ENCODE data around the gene SLC29A1.
A peak's percentile ranks its signal among the peaks of the same experiment; 100 is the strongest.

Gene SLC29A1

DNA sequence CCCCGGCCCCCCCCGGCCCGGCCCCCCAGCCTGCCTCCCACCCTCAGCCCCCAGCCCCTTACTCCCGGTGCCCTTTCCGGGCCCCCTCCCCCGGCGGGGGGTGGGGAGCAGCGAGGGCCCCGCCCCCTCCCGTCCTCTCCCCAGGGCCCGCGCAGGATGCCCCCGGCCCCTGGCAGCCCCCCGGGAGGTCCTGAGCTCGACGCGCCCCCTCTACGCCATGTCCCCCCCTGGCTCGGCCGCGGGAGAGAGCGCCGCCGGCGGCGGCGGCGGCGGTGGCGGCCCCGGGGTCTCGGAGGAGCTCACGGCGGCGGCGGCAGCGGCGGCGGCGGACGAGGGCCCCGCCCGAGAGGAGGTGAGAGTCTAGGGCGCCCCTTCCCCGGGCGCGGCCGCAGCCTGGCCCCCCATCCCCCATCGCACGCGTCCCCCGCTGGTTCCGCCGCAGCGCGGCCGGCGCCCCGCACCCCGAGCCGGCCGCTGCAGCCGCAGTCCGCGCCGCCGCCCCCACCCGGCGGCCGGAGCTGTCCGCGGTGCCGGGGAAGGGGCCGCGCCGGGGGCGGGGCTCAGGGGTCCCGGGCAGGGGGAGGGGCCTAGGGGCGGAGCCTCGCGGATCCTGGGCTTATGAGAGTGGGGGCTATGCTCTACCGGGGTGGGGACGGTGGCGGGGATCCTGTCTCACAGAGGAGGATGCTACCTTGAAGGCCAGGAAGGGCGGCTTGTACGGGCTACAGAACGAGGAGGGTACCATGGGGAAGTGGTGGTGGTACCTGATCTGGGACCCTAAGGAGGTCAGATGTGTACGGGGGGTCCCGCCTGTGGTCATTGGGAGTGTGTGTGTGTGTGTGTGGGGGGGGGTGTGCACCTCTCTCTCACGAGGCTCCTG, 47.4 kb downstream of the SLC29A1 start:
- POLR2A ChIA-PET, result no interaction called here
- TF ChIP-seq CTCF (IDR thresholded peaks at IDR 0.05; ENCODE audit: insufficient read depth, low read length, missing control alignments), result no peak

GRCh38 chr6:44271406-44271723, 48.0 kb downstream of the SLC29A1 start:
- H3K4me3 ChIP-seq (ENCODE audit: low read depth, low read length), result no peak overlapping the region
- ChIA-PET CTCF (interaction anchor here (0.8 to 9.1 kb wide), 4 partner anchors 34 to 65 kb away, joined by 3 to 234 read pairs (median 4); no protein-coding TSS in a partner anchor), POLR2A (no interaction called here)
- no peak for TF ChIP-seq CTCF (IDR thresholded peaks at IDR 0.05; ENCODE audit: insufficient read depth, low read length, missing control alignments)
- no peak for DNase-seq (ENCODE audit: low read depth, low spot score)

More for the DNA sequence above, 47.4 kb downstream of the SLC29A1 start:
- H3K4me3 ChIP-seq (ENCODE audit: low read depth, low read length), result peak overlapping the region; percentile 8; the same call in 1 of the 2 replicates
- DNase-seq (ENCODE audit: low read depth, low spot score), result no peak
- CTCF ChIA-PET, result interaction anchor here (0.8 to 9.1 kb wide), 7 partner anchors 7 to 73 kb away, joined by 5 to 234 read pairs (median 45); partner anchors contain the start of genes AARS2, SLC35B2 and SPATS1

- DNase-seq (ENCODE audit: low read depth, low spot score), result no peak
- POLR2A ChIA-PET, result no interaction called here
- CTCF ChIA-PET, result interaction anchor here (0.8 to 9.1 kb wide), 3 partner anchors 34 to 64 kb away, joined by 3 to 234 read pairs (median 4); no protein-coding TSS in a partner anchor
- no peak overlapping the region for H3K4me3 ChIP-seq (ENCODE audit: low read depth, low read length)
- no peak for TF ChIP-seq CTCF (IDR thresholded peaks at IDR 0.05; ENCODE audit: insufficient read depth, low read length, missing control alignments)
Observed at GRCh38 chr6:44271914-44272313, 48.5 kb downstream of the SLC29A1 start.

DNA sequence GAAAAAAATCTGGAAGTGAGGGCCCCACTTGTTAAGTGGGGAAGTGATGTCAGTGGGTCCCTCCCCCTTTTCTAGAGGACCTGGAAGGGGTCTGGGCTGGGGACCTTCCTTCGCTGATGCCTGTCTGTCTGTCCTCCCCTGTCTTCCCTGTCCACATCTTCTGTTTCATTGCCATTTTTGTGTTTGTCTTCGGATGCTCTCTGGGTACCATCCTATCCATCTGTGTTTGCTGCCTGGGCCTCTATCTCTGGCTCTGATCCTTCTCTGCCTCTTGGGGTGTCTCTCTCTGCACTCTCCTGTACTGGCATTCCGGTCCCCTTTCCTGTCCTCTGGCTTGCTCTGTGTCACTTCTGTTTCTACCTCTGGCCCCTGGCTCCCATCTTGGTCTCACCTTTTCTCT, 49.1 kb downstream of the SLC29A1 start:
- TF ChIP-seq CTCF (IDR thresholded peaks at IDR 0.05; ENCODE audit: insufficient read depth, low read length, missing control alignments), result no peak
- no peak for DNase-seq (ENCODE audit: low read depth, low spot score)
- ChIA-PET POLR2A (no interaction called here), CTCF (interaction anchor here (1.0 to 9.1 kb wide), 2 partner anchors 35 to 63 kb away, joined by 3 to 234 read pairs; no protein-coding TSS in a partner anchor)
- no peak overlapping the region for H3K4me3 ChIP-seq (ENCODE audit: low read depth, low read length)

DNA sequence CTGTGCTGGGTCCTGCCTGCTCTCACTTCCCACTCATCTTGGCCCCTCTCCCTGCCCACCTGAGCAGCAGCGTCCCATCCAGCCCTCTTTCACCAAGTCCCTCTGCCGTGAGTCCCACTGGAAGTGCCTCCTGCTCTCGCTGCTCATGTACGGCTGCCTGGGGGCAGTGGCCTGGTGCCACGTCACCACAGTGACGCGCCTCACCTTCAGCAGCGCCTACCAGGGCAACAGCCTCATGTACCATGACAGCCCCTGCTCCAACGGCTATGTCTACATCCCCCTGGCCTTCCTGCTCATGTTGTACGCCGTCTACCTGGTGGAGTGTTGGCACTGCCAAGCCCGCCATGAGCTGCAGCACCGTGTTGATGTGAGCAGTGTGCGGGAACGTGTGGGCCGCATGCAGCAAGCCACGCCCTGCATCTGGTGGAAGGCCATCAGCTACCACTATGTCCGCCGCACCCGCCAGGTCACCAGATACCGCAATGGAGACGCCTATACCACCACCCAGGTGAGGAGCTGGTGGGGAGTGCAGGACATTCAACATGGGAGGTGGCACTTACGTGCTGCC, 49.7 kb downstream of the SLC29A1 start:
- POLR2A ChIA-PET, result no interaction called here
- no peak overlapping the region for H3K4me3 ChIP-seq (ENCODE audit: low read depth, low read length)
- no peak for TF ChIP-seq CTCF (IDR thresholded peaks at IDR 0.05; ENCODE audit: insufficient read depth, low read length, missing control alignments)
- no peak for DNase-seq (ENCODE audit: low read depth, low spot score)
- CTCF ChIA-PET, result interaction anchor here (1.0 to 1.2 kb wide), 3 partner anchors 16 to 67 kb away, joined by 3 to 5 read pairs (median 3); no protein-coding TSS in a partner anchor

DNA sequence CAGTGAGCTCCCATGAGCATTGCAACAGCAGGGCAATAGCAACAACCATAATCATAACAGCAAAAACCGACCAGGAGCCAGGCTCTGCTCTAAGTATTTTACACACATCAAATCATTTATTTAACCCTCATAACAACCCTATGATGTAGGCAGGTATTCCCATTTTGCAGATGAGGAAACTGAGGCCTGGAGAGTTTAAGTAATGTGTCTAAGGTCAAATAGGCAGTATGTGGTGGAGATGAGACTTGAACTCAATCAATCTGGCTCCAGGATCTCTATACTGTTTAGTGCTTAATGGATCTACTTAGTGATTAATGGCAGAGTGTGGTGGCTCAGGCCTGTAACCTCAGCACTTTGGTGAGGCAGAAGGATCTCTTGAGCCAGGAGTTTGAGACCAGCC, 50.2 kb downstream of the SLC29A1 start:
- no peak overlapping the region for H3K4me3 ChIP-seq (ENCODE audit: low read depth, low read length)
- TF ChIP-seq CTCF (IDR thresholded peaks at IDR 0.05; ENCODE audit: insufficient read depth, low read length, missing control alignments), result no peak
- DNase-seq (ENCODE audit: low read depth, low spot score), result no peak
- POLR2A ChIA-PET, result no interaction called here
- CTCF ChIA-PET, result interaction anchor here (1.0 to 1.2 kb wide), 3 partner anchors 17 to 66 kb away, joined by 3 to 5 read pairs (median 3); no protein-coding TSS in a partner anchor
